IMR-90 (cell line): Measurements from ENCODE around the gene C4B. TPM values are rescaled to one million over a fixed set of nuclear protein-coding genes. Genes with fewer than 3 reads are reported as not detected.

Source experiments
- ATAC-seq: fragments of 200-7000 bp; cut with Tn5 transposase; 2 replicates; pipeline ENCODE4 v1.9.1; 2020; ENCODE audit warnings: low read depth, mild to moderate bottlenecking, moderate library complexity
- BruUV-seq: library from RNA; stranded (reverse); fragments of 400-500 nt; replicated peaks from 2 replicates; lab custom pipeline; 2021; lab: Mats Ljungman, UMichigan
- CTCF ChIA-PET: fragments of 300-600 bp; formaldehyde crosslinking; extraction: SDS; loops from one replicate; lab custom pipeline; 2021; ENCODE audit warnings: antibody characterized with exemption; lab: Yijun Ruan, JAX
- POLR2A ChIA-PET: fragments of 300-600 bp; sonication (Branson Sonifier 250); formaldehyde crosslinking; loops from one replicate; lab custom pipeline; 2022; ENCODE audit warnings: antibody characterized with exemption; ENCODE audit not compliant: unreplicated experiment; lab: Charles Lee
- DNase-seq: peaks from one replicate; pipeline ENCODE4 v3.0.0; 2013
- H2AFZ ChIP-seq: replicated peaks from 2 replicates; pipeline ENCODE3; 2013; ENCODE audit warnings: low read length, mild to moderate bottlenecking; ENCODE audit not compliant: poor library complexity
- H2AK5ac ChIP-seq: 2 replicates; pipeline ENCODE4 v1.6.1; 2013; ENCODE audit warnings: low read depth, low read length, inconsistent platforms
- H2AK9ac ChIP-seq: replicated peaks from 2 replicates; pipeline ENCODE3; 2013; ENCODE audit warnings: mild to moderate bottlenecking, low read depth, low read length, moderate library complexity; ENCODE audit not compliant: poor library complexity
- H2BK120ac ChIP-seq: 2 replicates; pipeline ENCODE4 v1.6.1; 2013; ENCODE audit warnings: low read depth, low read length, inconsistent platforms
- H2BK15ac ChIP-seq: 3 replicates; pipeline ENCODE4 v1.6.1; 2013; ENCODE audit warnings: low read depth, low read length, inconsistent platforms
- H2BK20ac ChIP-seq: 2 replicates; pipeline ENCODE4 v1.6.1; 2013; ENCODE audit warnings: low read depth, mild to moderate bottlenecking, inconsistent platforms, low read length, moderate library complexity
- H2BK5ac ChIP-seq: 2 replicates; pipeline ENCODE4 v1.6.1; 2013; ENCODE audit warnings: mild to moderate bottlenecking, low read depth, low read length, inconsistent platforms; ENCODE audit not compliant: poor library complexity, severe bottlenecking
- H3K14ac ChIP-seq: replicated peaks from 2 replicates; pipeline ENCODE4 v1.6.1; 2013; ENCODE audit warnings: low read depth, low read length, inconsistent platforms
- H3K18ac ChIP-seq: 2 replicates; pipeline ENCODE4 v1.6.1; 2013; ENCODE audit warnings: low read depth, low read length, control low read depth
- H3K23ac ChIP-seq: 2 replicates; pipeline ENCODE4 v1.6.1; 2013; ENCODE audit warnings: low read depth, low read length, inconsistent platforms
- H3K27ac ChIP-seq: 2 replicates; pipeline ENCODE4 v1.5.1; 2013; ENCODE audit warnings: mild to moderate bottlenecking, control low read depth, low read length; ENCODE audit not compliant: insufficient read depth
- H3K27me3 ChIP-seq: 2 replicates; pipeline ENCODE4 v1.6.1; 2013; ENCODE audit warnings: low read length; ENCODE audit not compliant: control insufficient read depth, insufficient read depth
- H3K36me3 ChIP-seq: 2 replicates; pipeline ENCODE4 v1.6.1; 2013; ENCODE audit warnings: low read length, mixed read lengths; ENCODE audit not compliant: control insufficient read depth, insufficient read depth
- H3K4ac ChIP-seq: 2 replicates; pipeline ENCODE4 v1.6.1; 2013; ENCODE audit warnings: low read depth, low read length, inconsistent platforms
- H3K4me1 ChIP-seq: 2 replicates; pipeline ENCODE4 v1.6.1; 2013; ENCODE audit warnings: low read length, mixed read lengths; ENCODE audit not compliant: control insufficient read depth, insufficient read depth
- H3K4me2 ChIP-seq: 2 replicates; pipeline ENCODE4 v1.6.1; 2013; ENCODE audit warnings: low read depth, mild to moderate bottlenecking, control low read depth, low read length, moderate library complexity
- H3K4me3 ChIP-seq: 2 replicates; pipeline ENCODE4 v1.5.1; 2013; ENCODE audit warnings: low read depth, mild to moderate bottlenecking, control low read depth, low read length, moderate library complexity; ENCODE audit not compliant: insufficient read depth
- H3K56ac ChIP-seq: 2 replicates; pipeline ENCODE4 v1.6.1; 2013; ENCODE audit warnings: low read length, inconsistent platforms; ENCODE audit not compliant: insufficient read depth; ENCODE audit errors: extremely low read depth
- H3K79me1 ChIP-seq, 2 experiments: 2 replicates each; pipeline ENCODE4 v1.6.1; 2013; ENCODE audit warnings: low read length in 2 of 2, inconsistent platforms in 1 of 2, low read depth in 1 of 2
- H3K9ac ChIP-seq: 2 replicates; pipeline ENCODE4 v1.6.1; 2013; ENCODE audit warnings: low read depth, low read length, control low read depth
- H3K9me1 ChIP-seq: 2 replicates; pipeline ENCODE4 v1.6.1; 2013; ENCODE audit warnings: low read length, inconsistent platforms; ENCODE audit not compliant: insufficient read depth
- H3K9me3 ChIP-seq: 2 replicates; pipeline ENCODE4 v1.6.1; 2013; ENCODE audit warnings: low read length; ENCODE audit not compliant: control insufficient read depth, insufficient read depth
- H4K20me1 ChIP-seq: 2 replicates; pipeline ENCODE4 v1.6.1; 2013; ENCODE audit warnings: low read length, inconsistent platforms; ENCODE audit not compliant: insufficient read depth
- H4K5ac ChIP-seq: 2 replicates; pipeline ENCODE4 v1.6.1; 2013; ENCODE audit warnings: mild to moderate bottlenecking, low read depth, low read length, control low read depth
- H4K8ac ChIP-seq, 2 experiments: 2 replicates each; pipeline ENCODE4 v1.6.1; 2013; ENCODE audit warnings: low read depth in 2 of 2, low read length in 2 of 2, control low read depth in 1 of 2, inconsistent platforms in 1 of 2
- H4K91ac ChIP-seq: 2 replicates; pipeline ENCODE4 v1.6.1; 2013; ENCODE audit warnings: low read depth, low read length, inconsistent platforms; ENCODE audit not compliant: insufficient read depth
- RAD21 ChIP-seq: IDR thresholded peaks from 2 replicates; pipeline ENCODE4 v1.6.1; 2012; ENCODE audit warnings: low read length, improper control_type of control experiment
- WGBS, 2 experiments: methylation state at CpG; one replicate each; pipeline versions ENCODE4 v1.1.5 to v1.1.7; 2013; ENCODE audit warnings: missing lambda C conversion rate in 2 of 2; ENCODE audit not compliant: insufficient read length in 1 of 2; ENCODE audit errors: extremely low coverage in 2 of 2; 5-methylcytosine and 5-hydroxymethylcytosine counted together
- dilution Hi-C: fragments of 300-500 bp; cut with HindIII; formaldehyde crosslinking; loops from one replicate; pipeline ENCODE4 v1.14.3; 2018; ENCODE audit warnings: low sequenced_read_pairs; ENCODE audit not compliant: unreplicated experiment
- in situ Hi-C: fragments of 300-500 bp; cut with MboI; formaldehyde crosslinking; loops from 3 replicates; pipeline ENCODE4 v1.14.3; 2019; ENCODE audit warnings: low sequenced_read_pairs, inconsistent platforms, mixed read lengths
- intact Hi-C: fragments of 100-400 bp; cut with micrococcal nuclease; formaldehyde crosslinking; loops from 2 replicates; pipeline ENCODE4 v1.10.0; 2022
- polyA plus RNA-seq, 3 experiments: library from polyadenylated mRNA; depleted of rRNA; stranded (reverse); fragments of >200 nt; gene quantifications; 2 replicates each; pipeline ENCODE4 v1.2.3, GENCODE V29; 2012; ENCODE audit warnings: low replicate concordance in 1 of 3
- total RNA-seq: library from RNA; depleted of rRNA; stranded (reverse); fragments of >200 nt; gene quantifications from 2 replicates; pipeline ENCODE4 v1.2.3, GENCODE V29; 2012
- TF ChIP-seq, protein P1 (sequence below): conservative IDR thresholded peaks from 2 replicates; pipeline ENCODE4 v1.5.1; 2012; ENCODE audit warnings: mild to moderate bottlenecking, low read depth, low read length, improper control_type of control experiment

Gene C4B
- total and polyA plus RNA-seq, 2 of the 4 experiments (the other 2 are of a cell fraction), result 0.54 to 4.2 TPM

DNA sequence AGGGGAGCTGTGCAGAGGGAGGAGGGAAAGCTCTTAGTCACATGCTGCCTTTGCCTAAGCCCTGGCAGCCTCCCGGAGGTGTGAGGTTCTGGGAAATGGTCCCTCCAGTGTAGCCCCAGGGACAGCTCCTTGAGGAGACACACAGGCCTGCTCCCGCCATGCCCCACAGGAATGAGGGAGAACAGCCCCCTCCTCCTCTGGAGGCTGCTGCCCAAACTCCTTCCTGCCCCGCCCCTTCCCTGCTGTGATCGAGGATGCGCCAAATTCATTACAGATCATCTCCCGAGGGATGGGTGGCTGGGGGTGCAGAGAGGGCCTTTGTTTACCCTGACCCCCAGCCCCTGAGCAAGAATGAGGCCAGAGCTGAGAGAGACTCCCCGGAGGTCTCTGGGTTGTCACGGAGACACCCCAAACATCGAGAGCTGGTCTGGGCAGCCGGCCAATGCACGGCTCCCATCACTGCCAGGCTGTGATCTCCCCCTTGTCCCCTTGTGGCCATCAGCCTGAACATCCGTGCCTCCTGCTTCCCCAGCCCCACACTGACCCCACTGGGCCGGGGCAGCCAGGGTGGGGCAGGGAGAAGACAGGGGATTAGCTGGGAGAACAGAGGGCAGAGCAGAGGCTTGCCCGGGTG, 32.0 kb downstream of the C4B start:
- Histone ChIP-seq H2BK120ac (no peak overlapping the region), H2BK20ac (no peak overlapping the region), H3K27me3 (peaks cover 11% of the 10 kb centered on the region), H3K14ac (no peak overlapping the region), H4K20me1 (no peaks in the 10 kb centered on the region), H3K56ac (no peak overlapping the region), H3K4me3 (no peak overlapping the region), H3K9ac (no peak overlapping the region), H3K9me3 (no peaks in the 10 kb centered on the region), H4K8ac (no peak overlapping the region), H2AK9ac (peak overlapping the region; percentile 69), H3K4me1 (peaks cover 16% of the 10 kb centered on the region; the same call in 1 of the 2 replicates), H3K79me1 (no peaks in the 10 kb centered on the region), H3K9me1 (peaks cover 7% of the 10 kb centered on the region; the same call in 1 of the 2 replicates), H4K5ac (no peak overlapping the region), H3K4ac (no peak overlapping the region), H4K91ac (no peak overlapping the region), H3K23ac (no peak overlapping the region), H3K36me3 (no peaks in the 10 kb centered on the region), H2BK15ac (no peak overlapping the region; the same call in 2 of the 3 replicates), H3K27ac (no peak overlapping the region), H2BK5ac (no peak overlapping the region), H2AK5ac (no peak overlapping the region), H3K4me2 (no peak overlapping the region), H3K18ac (no peak overlapping the region), H2AFZ (peak overlapping the region; percentile 59)
- ATAC-seq, result peak; percentile 11
- dilution Hi-C loops (no loop called here), in situ Hi-C loops (no loop called here), intact Hi-C loops (loop anchor here (10.0 kb wide), 1 partner anchor 108 kb away; the partner anchor contains the start of genes PPT2 and PRRT1)
- ChIA-PET CTCF (no interaction called here), POLR2A (no interaction called here)
- no CpG with 5 or more reads among the region's 14 CpGs for WGBS, 2 experiments
- TF ChIP-seq RAD21, result no peak
- TF ChIP-seq, protein P1, sequence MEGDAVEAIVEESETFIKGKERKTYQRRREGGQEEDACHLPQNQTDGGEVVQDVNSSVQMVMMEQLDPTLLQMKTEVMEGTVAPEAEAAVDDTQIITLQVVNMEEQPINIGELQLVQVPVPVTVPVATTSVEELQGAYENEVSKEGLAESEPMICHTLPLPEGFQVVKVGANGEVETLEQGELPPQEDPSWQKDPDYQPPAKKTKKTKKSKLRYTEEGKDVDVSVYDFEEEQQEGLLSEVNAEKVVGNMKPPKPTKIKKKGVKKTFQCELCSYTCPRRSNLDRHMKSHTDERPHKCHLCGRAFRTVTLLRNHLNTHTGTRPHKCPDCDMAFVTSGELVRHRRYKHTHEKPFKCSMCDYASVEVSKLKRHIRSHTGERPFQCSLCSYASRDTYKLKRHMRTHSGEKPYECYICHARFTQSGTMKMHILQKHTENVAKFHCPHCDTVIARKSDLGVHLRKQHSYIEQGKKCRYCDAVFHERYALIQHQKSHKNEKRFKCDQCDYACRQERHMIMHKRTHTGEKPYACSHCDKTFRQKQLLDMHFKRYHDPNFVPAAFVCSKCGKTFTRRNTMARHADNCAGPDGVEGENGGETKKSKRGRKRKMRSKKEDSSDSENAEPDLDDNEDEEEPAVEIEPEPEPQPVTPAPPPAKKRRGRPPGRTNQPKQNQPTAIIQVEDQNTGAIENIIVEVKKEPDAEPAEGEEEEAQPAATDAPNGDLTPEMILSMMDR, result 0 out of 2 replicates have a peak, but pooled peaks have one; percentile 8
- DNase-seq, result no peak
- BruUV-seq, result no TSS peak
